T-helper 2 cell (primary cell): Measurements from ENCODE around the gene EIF5AL1.
A peak's percentile ranks its signal among the peaks of the same experiment; 100 is the strongest.
"Not testable (repeated sequence)": the region's sequence is repeated elsewhere in the genome, so short reads cannot be mapped to it uniquely, and the experiment has no call there.

Experiments
- DNase-seq, 5 experiments: peaks; one replicate each; pipeline versions ENCODE4 v3.0.0 to v3.0.0-alpha.2; 2012 to 2022

The EIF5AL1 gene

DNA sequence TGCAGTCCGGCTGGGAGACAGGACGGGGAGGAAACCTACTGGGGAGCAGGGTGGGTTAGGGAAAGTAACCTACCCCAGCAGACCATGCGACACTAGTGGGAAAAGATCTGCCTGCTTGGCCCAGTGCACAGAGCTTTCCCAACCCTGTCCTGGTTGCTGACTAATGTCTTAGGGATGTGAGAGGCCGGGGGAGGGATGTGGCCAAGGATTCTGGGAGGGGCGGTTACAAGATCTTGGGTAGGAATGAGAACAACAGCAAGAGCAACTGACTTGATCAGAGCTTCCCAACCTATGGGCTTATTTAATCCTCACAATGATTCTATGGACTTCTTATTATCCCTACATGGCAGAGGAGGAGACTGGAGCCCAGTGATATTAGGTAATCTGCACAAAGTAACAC, 24.0 kb upstream of the EIF5AL1 start:
- DNase-seq: no peak

GRCh38 chr10:79488870-79489269, 23.5 kb upstream of the EIF5AL1 start:
- DNase-seq: peak in 1 of 5 experiments; percentile 36

DNA sequence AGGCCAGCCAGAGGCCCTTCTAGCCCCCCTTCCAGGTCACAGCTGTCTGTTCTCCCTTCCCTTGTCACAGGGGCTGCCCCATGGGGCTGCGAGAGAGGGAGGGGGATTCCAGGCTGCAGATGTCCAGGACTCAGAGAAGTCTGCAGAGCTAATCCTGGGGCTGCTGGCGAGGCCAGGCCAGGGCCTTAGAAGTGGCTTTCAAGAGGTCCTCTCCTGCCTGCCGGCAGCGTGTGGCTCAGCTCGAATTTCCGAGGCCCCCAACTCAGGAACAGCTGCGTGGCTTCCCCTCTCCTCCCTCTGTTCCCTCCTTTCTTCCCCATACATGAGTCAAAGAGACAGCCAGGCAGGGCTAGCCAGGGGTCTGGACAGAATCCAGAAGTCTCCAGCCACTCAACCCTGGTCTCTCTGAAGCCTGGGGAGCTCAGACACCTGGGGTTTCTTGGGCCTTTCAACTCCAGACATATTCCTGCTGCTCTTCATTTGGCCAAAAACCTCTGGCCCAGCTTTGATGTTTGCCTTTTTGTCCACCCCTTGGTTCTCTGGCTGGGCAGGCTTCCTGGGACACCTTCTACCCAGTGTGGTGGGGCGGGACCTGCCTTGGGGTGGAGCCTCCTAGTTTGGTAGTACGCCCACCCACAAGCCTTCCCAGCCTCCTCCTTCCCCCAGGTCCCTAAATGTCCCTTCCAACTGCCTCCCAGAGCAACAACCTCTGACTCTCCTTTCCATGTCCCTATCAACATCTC, 21.8 kb upstream of the EIF5AL1 start:
- no peak for DNase-seq

GRCh38 chr10:79491143-79491835, 21.0 kb upstream of the EIF5AL1 start:
- no peak for DNase-seq

- no peak for DNase-seq
These were observed 20.1 kb upstream of the EIF5AL1 start for GRCh38 chr10:79492256-79492655.

DNA sequence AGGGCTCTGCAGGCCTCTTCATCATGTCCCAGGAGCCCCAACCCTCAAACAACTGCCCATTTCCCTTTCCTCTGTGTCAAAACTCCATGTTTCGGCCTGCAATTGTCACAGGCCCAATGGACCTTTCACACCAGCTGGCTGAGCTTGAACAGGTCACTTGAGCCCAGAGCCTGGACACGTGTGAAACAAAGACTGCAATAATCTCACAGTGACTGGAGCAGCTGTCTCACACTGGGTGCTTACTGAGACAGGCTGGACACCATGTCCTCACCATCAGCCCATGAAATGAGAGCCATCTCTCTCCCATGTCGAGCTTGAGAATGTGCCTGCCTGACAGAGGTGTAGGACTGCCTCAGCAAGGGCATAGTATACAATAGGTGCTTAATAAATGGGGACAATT, 19.5 kb upstream of the EIF5AL1 start:
- DNase-seq: no peak

DNA sequence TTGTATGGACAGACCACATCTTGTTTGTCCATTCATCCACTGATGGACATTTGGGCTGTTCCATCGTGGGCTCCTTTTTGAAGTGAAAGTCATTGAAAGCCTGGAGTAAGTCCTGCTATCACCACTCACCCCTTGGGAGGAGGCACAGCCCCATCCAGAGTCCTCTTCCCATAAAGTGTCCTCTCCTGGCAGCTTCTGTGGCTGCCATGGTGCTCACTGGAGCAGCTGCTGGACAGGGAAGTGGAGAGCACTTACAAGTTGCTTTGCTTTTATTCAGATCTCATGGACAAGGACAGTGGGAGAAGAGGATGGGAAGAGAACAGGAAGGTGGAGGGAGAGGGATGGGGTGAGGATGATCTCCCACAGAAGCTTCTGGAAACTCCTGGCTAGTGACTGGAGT, 18.5 kb upstream of the EIF5AL1 start:
- no peak for DNase-seq

DNA sequence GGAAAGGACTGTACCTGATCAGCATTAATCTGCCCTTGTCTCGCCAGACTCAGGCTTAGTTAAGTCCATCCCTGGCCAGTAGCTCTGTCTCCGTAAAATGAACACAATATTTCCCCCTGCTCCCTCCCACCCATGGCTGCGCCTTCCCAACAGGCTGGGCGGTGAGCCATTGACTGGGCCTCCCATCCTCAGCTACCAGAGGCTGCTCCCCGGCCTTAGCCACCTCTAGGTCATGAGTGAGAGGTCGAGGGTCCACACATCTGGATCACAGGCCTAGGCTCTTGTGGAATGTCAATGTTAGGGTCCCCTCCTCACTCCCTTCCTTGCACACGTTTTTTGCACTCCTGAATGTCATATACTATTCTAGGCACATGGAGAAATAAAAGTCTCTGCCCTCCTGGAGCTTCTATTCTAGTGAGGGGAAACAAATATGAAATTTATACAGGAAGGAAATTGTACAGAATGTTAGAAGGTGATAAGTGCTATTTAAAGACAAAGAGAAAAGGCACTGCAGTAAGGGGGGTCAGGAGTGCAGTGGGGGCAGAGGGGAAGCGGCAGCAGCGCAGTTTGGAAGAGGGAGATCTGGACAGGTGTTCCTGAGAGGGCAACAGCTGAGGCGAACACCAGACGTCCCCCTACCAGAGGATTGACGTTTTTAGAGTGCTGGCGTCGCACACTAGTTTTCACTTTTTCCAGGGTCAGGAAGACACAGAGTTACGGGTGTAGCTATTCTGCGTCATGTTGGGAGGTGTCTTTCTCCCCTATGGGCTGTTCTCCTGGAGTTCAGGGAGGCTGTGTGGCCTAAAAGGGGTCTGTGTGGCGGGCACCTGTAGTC, 17.2 kb upstream of the EIF5AL1 start:
- no peak for DNase-seq

GRCh38 chr10:79495791-79496190, 16.5 kb upstream of the EIF5AL1 start:
- no peak for DNase-seq

GRCh38 chr10:79496896-79497295, 15.4 kb upstream of the EIF5AL1 start:
- DNase-seq: peak in 1 of 5 experiments; percentile 40

- DNase-seq: no peak
These were observed 14.0 kb upstream of the EIF5AL1 start for GRCh38 chr10:79498291-79498829.

DNA sequence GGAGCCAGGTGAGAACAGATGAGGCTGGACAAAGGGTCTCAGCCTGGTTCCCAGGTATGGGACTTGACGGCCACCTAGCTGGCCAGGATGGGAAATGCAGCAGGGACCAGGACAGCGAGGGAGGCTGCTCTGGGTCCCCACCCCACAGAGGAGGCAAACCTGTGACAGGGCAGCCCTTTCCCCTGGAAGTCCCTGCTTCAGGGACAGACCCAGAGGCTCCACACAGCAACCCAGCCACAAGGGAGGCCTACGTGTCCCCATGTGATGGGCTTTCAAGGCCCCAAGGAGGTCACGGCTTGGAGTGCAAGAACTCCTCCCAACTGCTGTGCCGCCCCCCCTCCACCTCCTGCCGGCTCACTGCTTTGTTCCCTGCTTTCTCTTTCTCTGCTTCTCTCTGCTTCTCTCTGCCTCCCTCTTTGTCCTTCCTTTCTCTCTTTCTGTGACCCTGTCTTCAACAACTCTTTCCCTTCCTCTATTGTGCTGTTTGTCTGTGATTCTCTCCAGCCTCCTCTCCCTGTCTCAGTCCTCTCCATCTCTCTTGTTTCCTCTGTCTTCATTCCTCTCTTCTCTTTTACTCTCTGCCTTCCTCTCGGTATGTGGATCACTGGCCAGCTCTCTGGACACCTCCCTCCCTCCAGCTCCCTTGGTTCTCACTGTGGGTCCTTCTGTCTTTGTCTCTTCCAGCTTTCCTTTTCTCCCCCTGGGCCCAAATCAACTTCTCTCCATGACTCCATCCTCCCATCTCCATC, 9.6 kb upstream of the EIF5AL1 start:
- DNase-seq: no peak

DNA sequence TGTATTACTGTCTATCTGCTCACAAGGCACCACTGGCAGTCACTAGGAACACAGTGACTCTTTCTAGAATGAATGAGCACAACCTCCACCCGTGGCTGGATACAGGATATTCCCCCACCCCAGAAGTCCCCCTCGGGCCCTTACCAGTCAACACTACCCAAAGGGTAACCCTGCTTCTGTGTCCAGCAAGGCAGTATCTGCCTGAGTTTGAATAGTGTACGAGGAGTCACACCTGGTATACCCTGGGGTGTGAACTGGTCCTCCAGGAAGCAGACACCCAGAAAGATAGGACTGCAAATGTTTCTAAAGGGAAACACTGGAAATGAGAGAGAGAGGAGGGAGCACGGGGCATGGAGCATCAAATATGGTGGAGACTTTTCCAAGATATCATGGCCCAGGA, 8.5 kb upstream of the EIF5AL1 start:
- DNase-seq: not testable (repeated sequence)

DNA sequence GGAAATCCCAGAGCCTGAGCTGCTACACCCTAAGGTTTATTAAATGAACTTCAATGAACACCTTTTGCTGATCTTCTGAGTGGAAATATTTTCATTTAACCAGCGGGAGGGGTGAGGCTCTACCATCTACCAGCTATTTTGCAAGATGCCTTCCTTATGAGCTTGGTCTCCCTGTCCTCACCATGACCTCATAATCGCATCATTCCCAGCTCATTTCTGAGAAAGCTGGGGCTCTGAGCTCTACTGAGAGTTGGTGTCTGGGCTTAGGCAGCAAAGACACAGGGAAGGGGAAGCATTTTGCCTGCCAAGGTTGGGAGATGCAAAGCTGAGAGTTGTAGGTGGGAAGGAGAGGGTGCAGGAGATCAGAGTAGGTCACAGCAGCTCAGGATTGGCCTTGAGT, 7.8 kb upstream of the EIF5AL1 start:
- not testable (repeated sequence) for DNase-seq

DNA sequence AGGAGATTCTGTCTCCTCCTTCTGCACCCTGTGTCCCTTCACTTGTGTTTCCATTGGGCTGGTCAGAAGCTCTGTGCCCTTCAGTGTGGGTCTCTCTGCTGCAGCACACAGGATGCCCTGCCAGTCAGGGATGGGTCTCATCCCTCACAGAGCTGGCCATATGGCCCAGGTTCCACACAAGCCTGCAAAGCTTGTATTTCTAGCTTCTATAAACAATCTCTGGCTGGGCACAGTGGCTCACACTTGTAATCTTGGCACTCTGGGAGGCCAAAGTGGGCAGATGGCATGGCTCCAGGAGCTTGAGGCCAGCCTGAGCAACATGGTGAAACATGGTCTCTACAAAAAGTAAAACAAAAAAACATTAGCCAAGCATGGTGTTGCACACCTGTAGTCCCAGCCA, 7.0 kb upstream of the EIF5AL1 start:
- DNase-seq: not testable (repeated sequence)

GRCh38 chr10:79505829-79506228, 6.5 kb upstream of the EIF5AL1 start:
- peak in 1 of 5 experiments; percentile 95 for DNase-seq

DNA sequence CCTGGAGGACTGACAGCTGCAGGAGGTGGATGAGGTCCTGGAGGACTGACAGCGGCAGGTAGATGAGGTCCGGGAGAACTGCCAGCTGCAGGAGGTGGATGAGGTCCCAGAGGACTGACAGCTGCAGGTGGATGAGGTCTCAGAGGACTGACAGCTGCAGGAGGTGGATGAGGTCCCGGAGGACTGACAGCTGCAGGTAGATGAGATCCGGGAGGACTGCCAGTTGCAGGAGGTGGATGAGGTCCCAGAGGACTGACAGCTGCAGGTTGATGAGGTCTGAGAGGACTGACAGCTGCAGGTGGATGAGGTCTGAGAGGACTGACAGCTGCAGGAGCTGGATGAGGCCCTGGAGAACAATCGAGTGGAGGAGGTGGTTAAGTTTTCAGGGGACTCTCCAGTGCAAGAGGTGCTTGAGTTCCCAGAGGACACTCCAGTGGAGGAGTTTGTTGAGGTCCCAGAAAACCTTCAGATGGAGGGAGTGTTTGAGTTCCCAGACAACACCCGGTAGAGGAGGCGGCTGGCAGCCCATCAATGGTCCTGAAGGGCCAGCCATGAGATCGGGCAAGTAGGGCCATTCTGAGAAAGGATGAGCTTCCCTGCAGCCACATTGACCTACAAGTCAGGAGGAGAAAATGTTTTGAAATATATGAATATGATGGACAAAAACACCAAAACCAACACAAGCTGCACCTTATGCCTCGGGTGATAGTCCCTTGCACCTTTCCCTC, 4.7 kb upstream of the EIF5AL1 start:
- DNase-seq: no peak

- DNase-seq: not testable (repeated sequence)
These were observed 4.1 kb upstream of the EIF5AL1 start for GRCh38 chr10:79508245-79508644.

DNA sequence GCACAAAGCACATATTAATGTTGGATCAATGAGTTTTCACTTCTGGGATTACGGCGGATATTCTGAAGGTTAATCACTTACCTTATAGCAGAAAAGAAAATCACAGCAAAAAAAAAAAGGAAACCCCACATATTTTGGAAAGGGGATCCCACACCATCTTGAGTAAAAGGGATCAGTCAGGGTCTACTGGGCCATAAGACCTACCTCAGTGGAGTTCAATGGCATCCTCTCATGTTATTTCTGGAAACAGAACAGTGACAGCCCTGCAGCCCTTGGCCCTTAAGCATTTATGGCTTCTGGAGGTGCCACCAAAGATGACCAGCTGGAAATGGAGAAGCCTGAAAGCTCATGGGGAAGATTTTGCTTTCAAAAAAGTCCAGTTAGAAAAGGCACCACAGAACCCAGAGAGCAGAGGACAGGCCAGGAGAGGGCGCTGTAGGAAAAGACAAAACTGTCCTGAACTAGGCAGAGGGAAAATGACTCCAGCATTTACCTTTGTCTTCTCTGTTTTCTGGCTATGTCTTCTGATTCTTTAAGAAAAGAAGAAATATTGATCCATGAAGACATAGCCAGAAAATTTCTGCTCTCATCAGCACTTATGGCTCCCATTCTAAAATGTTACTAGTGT, 2.9 kb upstream of the EIF5AL1 start:
- not testable (repeated sequence) for DNase-seq

GRCh38 chr10:79509934-79510508, 2.3 kb upstream of the EIF5AL1 start:
- not testable (repeated sequence) for DNase-seq
